MM.1S (cell line): ENCODE results near the gene KCND3.

ENCODE experiments used
- DNase-seq: peaks from one replicate; pipeline ENCODE4 v3.0.0-alpha.2; 2015
- H2AFZ ChIP-seq: fragments of 300-600 bp; sonication (generic); 2 replicates; pipeline ENCODE4 v1.6.0; 2016; ENCODE audit warnings: antibody characterized with exemption, low read length
- H3F3A ChIP-seq: fragments of 300-600 bp; sonication (generic); 2 replicates; pipeline ENCODE4 v1.6.1; 2016; ENCODE audit warnings: mild to moderate bottlenecking, antibody characterized with exemption, low read length, moderate library complexity, mixed read lengths; ENCODE audit not compliant: insufficient read depth
- H3K27ac ChIP-seq: fragments of 300-600 bp; sonication (generic); 2 replicates; pipeline ENCODE4 v1.5.1; 2016; ENCODE audit warnings: mild to moderate bottlenecking, low read length
- H3K27me3 ChIP-seq: fragments of 300-600 bp; sonication (generic); replicated peaks from 2 replicates; pipeline ENCODE4 v1.6.0; 2016; ENCODE audit warnings: low read length; ENCODE audit not compliant: insufficient read depth
- H3K36me3 ChIP-seq: fragments of 300-600 bp; sonication (generic); replicated peaks from 2 replicates; pipeline ENCODE4 v1.6.1; 2016; ENCODE audit warnings: mild to moderate bottlenecking, low read length, mixed read lengths; ENCODE audit not compliant: insufficient read depth
- H3K4me1 ChIP-seq: fragments of 300-600 bp; sonication (generic); 2 replicates; pipeline ENCODE4 v1.6.1; 2016; ENCODE audit warnings: low read length, mixed read lengths
- H3K4me2 ChIP-seq: fragments of 300-600 bp; sonication (generic); 2 replicates; pipeline ENCODE4 v1.6.0; 2016; ENCODE audit warnings: low read depth, low read length
- H3K4me3 ChIP-seq: fragments of 300-600 bp; sonication (generic); 2 replicates; pipeline ENCODE4 v1.5.1; 2016; ENCODE audit warnings: low read length, mixed read lengths
- H3K79me2 ChIP-seq: fragments of 300-600 bp; sonication (generic); 2 replicates; pipeline ENCODE4 v1.6.1; 2016; ENCODE audit warnings: mixed run types, low read length, mixed read lengths
- H3K9ac ChIP-seq: fragments of 300-600 bp; sonication (generic); 2 replicates; pipeline ENCODE4 v1.6.1; 2016; ENCODE audit warnings: low read length, mixed read lengths
- H3K9me2 ChIP-seq: fragments of 300-600 bp; sonication (generic); replicated peaks from 2 replicates; pipeline ENCODE4 v1.6.1; 2016; ENCODE audit warnings: mild to moderate bottlenecking, low read length, mixed read lengths; ENCODE audit not compliant: insufficient read depth
- H3K9me3 ChIP-seq: fragments of 300-600 bp; sonication (generic); replicated peaks from 2 replicates; pipeline ENCODE4 v1.6.1; 2016; ENCODE audit warnings: mild to moderate bottlenecking, low read length, mixed read lengths; ENCODE audit not compliant: insufficient read depth
- H4K20me1 ChIP-seq: fragments of 300-600 bp; sonication (generic); 2 replicates; pipeline ENCODE4 v1.6.1; 2016; ENCODE audit warnings: mild to moderate bottlenecking, low read length, moderate library complexity, mixed read lengths; ENCODE audit not compliant: insufficient read depth
- EZH2 ChIP-seq: fragments of 300-600 bp; sonication (generic); optimal IDR thresholded peaks from 2 replicates; pipeline ENCODE3; 2017; ENCODE audit warnings: low read depth, mild to moderate bottlenecking, antibody characterized with exemption, low read length, mixed read lengths
- EZH2phosphoT487 ChIP-seq: fragments of 300-600 bp; sonication (generic); IDR thresholded peaks from 2 replicates; pipeline ENCODE4 v1.6.1; 2018; ENCODE audit warnings: antibody characterized with exemption, low read length
- TF ChIP-seq, protein P1 (sequence below): fragments of 300-600 bp; sonication (generic); IDR thresholded peaks from 2 replicates; pipeline ENCODE4 v1.5.1; 2016; ENCODE audit warnings: antibody characterized with exemption, low read length, mixed read lengths

The KCND3 gene

GRCh38 chr1:111821121-111821745 is 168.2 kb downstream of the KCND3 start:
- TF ChIP-seq, protein P1, sequence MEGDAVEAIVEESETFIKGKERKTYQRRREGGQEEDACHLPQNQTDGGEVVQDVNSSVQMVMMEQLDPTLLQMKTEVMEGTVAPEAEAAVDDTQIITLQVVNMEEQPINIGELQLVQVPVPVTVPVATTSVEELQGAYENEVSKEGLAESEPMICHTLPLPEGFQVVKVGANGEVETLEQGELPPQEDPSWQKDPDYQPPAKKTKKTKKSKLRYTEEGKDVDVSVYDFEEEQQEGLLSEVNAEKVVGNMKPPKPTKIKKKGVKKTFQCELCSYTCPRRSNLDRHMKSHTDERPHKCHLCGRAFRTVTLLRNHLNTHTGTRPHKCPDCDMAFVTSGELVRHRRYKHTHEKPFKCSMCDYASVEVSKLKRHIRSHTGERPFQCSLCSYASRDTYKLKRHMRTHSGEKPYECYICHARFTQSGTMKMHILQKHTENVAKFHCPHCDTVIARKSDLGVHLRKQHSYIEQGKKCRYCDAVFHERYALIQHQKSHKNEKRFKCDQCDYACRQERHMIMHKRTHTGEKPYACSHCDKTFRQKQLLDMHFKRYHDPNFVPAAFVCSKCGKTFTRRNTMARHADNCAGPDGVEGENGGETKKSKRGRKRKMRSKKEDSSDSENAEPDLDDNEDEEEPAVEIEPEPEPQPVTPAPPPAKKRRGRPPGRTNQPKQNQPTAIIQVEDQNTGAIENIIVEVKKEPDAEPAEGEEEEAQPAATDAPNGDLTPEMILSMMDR, result no peak
- TF ChIP-seq EZH2phosphoT487, result no peak
- TF ChIP-seq EZH2, result no peak

GRCh38 chr1:111819566-111820263 is 169.8 kb downstream of the KCND3 start:
- no peaks in the 10 kb centered on the region for H3K9me2 ChIP-seq
- H3K27me3 ChIP-seq, result no peaks in the 10 kb centered on the region
- DNase-seq, result no peak
- H3F3A ChIP-seq, result no peaks in the 10 kb centered on the region
- no peaks in the 10 kb centered on the region for H3K9me3 ChIP-seq
- no peak overlapping the region for H3K27ac ChIP-seq
- TF ChIP-seq EZH2 (no peak), EZH2phosphoT487 (no peak)
- TF ChIP-seq, protein P1, result no peak
- H3K4me2 ChIP-seq, result no peak overlapping the region
- H3K4me3 ChIP-seq, result no peak overlapping the region
- no peak overlapping the region for H2AFZ ChIP-seq
- no peaks in the 10 kb centered on the region for H3K4me1 ChIP-seq
- H4K20me1 ChIP-seq, result no peaks in the 10 kb centered on the region
- H3K79me2 ChIP-seq, result no peaks in the 10 kb centered on the region
- no peaks in the 10 kb centered on the region for H3K36me3 ChIP-seq
- H3K9ac ChIP-seq, result no peak overlapping the region

More at GRCh38 chr1:111821121-111821745, 168.2 kb downstream of the KCND3 start:
- Histone ChIP-seq H3K9me3 (no peaks in the 10 kb centered on the region), H3K4me1 (no peaks in the 10 kb centered on the region), H3K27me3 (no peaks in the 10 kb centered on the region), H3K9ac (no peak overlapping the region), H3K27ac (no peak overlapping the region), H3K4me3 (no peak overlapping the region), H3K79me2 (no peaks in the 10 kb centered on the region), H3K4me2 (no peak overlapping the region), H4K20me1 (no peaks in the 10 kb centered on the region), H3K36me3 (no peaks in the 10 kb centered on the region), H3F3A (no peaks in the 10 kb centered on the region), H3K9me2 (no peaks in the 10 kb centered on the region), H2AFZ (no peak overlapping the region)
- no peak for DNase-seq

DNA sequence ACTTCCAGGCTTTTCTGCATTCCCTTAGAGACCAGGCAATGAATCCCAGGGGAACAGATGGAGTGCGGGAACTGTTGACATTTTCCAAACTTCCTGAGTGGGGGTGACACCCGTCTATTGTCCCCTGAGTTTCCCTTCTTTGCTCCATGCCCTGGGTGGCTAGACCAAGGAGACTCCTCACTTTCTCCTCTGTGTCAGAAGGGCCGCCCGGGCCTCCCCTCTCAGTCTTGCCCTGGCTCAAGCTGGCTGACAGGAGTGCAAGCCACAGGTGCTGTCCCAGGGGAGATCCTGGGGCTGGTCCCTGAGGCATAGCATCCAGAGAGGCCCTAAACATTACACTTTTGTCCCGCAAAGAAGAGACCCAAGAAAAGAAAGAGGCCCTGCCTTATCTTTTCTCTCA is 170.9 kb downstream of the KCND3 start:
- Histone ChIP-seq H3K79me2 (no peaks in the 10 kb centered on the region), H3K27ac (no peak overlapping the region), H3K4me2 (no peak overlapping the region), H3K4me1 (no peaks in the 10 kb centered on the region), H3K36me3 (no peaks in the 10 kb centered on the region), H3K9me2 (no peaks in the 10 kb centered on the region), H3F3A (no peaks in the 10 kb centered on the region), H3K27me3 (no peaks in the 10 kb centered on the region), H3K9ac (no peak overlapping the region), H2AFZ (no peak overlapping the region), H4K20me1 (no peaks in the 10 kb centered on the region), H3K9me3 (no peaks in the 10 kb centered on the region), H3K4me3 (no peak overlapping the region)
- DNase-seq, result no peak
- TF ChIP-seq, protein P1, result no peak
- no peak for TF ChIP-seq EZH2phosphoT487
- TF ChIP-seq EZH2, result no peak
